ENCODE data around the gene TNFRSF8. TPM values are rescaled to one million over a fixed set of nuclear protein-coding genes. Genes with fewer than 3 reads are reported as not detected.
A peak's percentile ranks its signal among the peaks of the same experiment; 100 is the strongest.
"Not testable (repeated sequence)": the region's sequence is repeated elsewhere in the genome, so short reads cannot be mapped to it uniquely, and the experiment has no call there.

TNFRSF8 gene
- total RNA-seq, 1 experiment from 2014 or later = 20.8 TPM

DNA sequence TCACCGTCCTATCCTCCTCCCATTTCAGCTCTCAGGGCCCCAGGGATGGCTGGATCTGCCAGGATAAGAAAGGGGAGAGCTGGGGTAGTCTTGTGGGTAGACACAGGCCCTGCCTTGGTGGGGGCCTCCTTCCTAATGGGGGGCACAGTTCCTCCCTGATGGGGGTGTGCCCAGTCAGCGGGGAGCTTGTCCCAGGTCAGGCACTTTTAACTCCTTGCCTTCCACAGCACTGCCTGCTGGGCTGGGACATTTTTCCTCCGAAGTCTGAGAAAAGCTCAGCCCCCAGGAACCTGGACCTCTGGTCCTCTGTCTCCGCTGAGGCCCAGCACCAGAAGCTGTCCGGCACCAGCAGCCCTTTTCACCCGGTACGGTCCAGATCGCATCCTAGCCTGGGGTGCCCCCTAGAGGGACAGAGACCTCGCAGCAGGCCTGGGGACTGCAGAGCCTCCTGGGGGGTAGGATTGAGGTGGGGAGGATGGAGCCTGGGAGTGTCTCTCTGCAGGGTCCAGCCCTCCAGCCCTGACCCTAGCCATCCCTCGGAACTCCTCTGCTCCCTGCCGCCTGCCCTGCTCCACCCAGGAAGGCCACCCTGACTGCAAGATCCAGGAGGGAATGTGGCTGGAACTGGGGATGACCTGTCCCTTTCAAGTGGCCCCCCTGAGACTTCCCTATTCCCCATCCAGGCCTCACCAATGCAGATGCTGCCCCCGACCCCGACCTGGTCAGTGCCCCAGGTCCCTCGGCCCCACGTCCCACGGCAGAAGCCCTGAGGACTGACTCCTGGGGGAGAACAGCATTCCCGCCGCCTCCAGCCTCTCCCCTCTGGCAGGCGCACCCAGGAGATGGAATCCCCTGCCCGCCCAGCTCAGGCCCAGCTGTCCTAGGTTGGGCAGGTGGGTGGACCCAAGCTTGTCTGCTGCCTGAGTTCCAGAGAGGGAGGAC, 31.8 kb upstream of the TNFRSF8 start:
- Mint-ChIP-seq H3K4me1 (no peaks in the 10 kb centered on the region), H3K36me3 (peaks cover 18% of the 10 kb centered on the region), H3K4me3 (no peak overlapping the region), H3K27me3 (ENCODE audit: low read depth) (no peaks in the 10 kb centered on the region), H3K27ac (no peak overlapping the region), H3K9me3 (no peaks in the 10 kb centered on the region)
- POLR2A ChIA-PET = interaction anchor here (0.7 to 1.1 kb wide), 3 partner anchors 10 to 46 kb away, joined by 4 to 6 read pairs (median 6); partner anchors contain the start of gene MIIP
- CTCF ChIA-PET = interaction anchor here (0.9 to 2.7 kb wide), 15 partner anchors 9 to 192 kb away, joined by 3 to 20 read pairs (median 5); partner anchors contain the start of genes MFN2, MIIP and TNFRSF8
- peak; percentile 72 for DNase-seq (ENCODE audit: low spot score)
- TF ChIP-seq ZNF423 (CRISPR knock-in tag; IDR thresholded peaks at IDR 0.05) = no peak
- no peak for TF ChIP-seq ZNF219 (CRISPR knock-in tag; IDR thresholded peaks at IDR 0.05; ENCODE audit: borderline replicate concordance)
- TF ChIP-seq, protein P1, sequence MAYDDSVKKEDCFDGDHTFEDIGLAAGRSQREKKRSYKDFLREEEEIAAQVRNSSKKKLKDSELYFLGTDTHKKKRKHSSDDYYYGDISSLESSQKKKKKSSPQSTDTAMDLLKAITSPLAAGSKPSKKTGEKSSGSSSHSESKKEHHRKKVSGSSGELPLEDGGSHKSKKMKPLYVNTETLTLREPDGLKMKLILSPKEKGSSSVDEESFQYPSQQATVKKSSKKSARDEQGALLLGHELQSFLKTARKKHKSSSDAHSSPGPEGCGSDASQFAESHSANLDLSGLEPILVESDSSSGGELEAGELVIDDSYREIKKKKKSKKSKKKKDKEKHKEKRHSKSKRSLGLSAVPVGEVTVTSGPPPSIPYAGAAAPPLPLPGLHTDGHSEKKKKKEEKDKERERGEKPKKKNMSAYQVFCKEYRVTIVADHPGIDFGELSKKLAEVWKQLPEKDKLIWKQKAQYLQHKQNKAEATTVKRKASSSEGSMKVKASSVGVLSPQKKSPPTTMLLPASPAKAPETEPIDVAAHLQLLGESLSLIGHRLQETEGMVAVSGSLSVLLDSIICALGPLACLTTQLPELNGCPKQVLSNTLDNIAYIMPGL (CRISPR knock-in tag; IDR thresholded peaks at IDR 0.05) = no peak
- TF ChIP-seq, protein P2, sequence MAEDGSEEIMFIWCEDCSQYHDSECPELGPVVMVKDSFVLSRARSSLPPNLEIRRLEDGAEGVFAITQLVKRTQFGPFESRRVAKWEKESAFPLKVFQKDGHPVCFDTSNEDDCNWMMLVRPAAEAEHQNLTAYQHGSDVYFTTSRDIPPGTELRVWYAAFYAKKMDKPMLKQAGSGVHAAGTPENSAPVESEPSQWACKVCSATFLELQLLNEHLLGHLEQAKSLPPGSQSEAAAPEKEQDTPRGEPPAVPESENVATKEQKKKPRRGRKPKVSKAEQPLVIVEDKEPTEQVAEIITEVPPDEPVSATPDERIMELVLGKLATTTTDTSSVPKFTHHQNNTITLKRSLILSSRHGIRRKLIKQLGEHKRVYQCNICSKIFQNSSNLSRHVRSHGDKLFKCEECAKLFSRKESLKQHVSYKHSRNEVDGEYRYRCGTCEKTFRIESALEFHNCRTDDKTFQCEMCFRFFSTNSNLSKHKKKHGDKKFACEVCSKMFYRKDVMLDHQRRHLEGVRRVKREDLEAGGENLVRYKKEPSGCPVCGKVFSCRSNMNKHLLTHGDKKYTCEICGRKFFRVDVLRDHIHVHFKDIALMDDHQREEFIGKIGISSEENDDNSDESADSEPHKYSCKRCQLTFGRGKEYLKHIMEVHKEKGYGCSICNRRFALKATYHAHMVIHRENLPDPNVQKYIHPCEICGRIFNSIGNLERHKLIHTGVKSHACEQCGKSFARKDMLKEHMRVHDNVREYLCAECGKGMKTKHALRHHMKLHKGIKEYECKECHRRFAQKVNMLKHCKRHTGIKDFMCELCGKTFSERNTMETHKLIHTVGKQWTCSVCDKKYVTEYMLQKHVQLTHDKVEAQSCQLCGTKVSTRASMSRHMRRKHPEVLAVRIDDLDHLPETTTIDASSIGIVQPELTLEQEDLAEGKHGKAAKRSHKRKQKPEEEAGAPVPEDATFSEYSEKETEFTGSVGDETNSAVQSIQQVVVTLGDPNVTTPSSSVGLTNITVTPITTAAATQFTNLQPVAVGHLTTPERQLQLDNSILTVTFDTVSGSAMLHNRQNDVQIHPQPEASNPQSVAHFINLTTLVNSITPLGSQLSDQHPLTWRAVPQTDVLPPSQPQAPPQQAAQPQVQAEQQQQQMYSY (CRISPR knock-in tag; IDR thresholded peaks at IDR 0.05) = no peak
- TF ChIP-seq, protein P3, sequence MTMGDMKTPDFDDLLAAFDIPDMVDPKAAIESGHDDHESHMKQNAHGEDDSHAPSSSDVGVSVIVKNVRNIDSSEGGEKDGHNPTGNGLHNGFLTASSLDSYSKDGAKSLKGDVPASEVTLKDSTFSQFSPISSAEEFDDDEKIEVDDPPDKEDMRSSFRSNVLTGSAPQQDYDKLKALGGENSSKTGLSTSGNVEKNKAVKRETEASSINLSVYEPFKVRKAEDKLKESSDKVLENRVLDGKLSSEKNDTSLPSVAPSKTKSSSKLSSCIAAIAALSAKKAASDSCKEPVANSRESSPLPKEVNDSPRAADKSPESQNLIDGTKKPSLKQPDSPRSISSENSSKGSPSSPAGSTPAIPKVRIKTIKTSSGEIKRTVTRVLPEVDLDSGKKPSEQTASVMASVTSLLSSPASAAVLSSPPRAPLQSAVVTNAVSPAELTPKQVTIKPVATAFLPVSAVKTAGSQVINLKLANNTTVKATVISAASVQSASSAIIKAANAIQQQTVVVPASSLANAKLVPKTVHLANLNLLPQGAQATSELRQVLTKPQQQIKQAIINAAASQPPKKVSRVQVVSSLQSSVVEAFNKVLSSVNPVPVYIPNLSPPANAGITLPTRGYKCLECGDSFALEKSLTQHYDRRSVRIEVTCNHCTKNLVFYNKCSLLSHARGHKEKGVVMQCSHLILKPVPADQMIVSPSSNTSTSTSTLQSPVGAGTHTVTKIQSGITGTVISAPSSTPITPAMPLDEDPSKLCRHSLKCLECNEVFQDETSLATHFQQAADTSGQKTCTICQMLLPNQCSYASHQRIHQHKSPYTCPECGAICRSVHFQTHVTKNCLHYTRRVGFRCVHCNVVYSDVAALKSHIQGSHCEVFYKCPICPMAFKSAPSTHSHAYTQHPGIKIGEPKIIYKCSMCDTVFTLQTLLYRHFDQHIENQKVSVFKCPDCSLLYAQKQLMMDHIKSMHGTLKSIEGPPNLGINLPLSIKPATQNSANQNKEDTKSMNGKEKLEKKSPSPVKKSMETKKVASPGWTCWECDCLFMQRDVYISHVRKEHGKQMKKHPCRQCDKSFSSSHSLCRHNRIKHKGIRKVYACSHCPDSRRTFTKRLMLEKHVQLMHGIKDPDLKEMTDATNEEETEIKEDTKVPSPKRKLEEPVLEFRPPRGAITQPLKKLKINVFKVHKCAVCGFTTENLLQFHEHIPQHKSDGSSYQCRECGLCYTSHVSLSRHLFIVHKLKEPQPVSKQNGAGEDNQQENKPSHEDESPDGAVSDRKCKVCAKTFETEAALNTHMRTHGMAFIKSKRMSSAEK (CRISPR knock-in tag; IDR thresholded peaks at IDR 0.05; ENCODE audit: borderline replicate concordance) = no peak
- TF ChIP-seq SMAD3 (CRISPR knock-in tag; IDR thresholded peaks at IDR 0.05; ENCODE audit: borderline replicate concordance) = no peak
- peak; percentile 84 for ATAC-seq

DNA sequence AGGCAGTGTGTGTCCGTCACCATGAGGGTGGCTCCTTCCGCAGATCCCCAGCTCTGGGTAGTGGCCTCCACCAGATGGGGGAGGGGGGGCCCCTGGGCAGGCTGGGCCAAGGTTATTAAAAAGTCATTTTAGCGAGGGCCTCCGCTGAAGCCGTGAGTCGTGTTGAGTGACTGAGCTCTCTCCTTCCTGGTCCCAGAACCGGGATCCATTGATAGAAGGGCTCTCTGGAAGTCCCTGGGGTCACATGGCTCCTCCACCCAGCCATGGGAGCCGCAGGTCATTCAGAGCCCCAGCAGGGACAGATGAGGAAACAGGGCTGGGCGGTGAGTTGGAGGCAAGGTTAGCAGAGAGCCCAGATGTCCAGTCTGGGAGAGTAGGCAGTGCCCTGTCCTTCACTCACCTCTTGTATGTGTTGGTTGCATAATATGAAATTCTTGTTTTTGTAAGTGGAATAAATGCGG, 30.9 kb upstream of the TNFRSF8 start:
- Mint-ChIP-seq H3K36me3 (peaks cover 10% of the 10 kb centered on the region), H3K4me3 (no peak overlapping the region), H3K27ac (no peak overlapping the region), H3K27me3 (ENCODE audit: low read depth) (no peaks in the 10 kb centered on the region), H3K4me1 (no peaks in the 10 kb centered on the region), H3K9me3 (no peaks in the 10 kb centered on the region)
- ATAC-seq = no peak
- no peak for DNase-seq (ENCODE audit: low spot score)
- POLR2A ChIA-PET = no interaction called here
- TF ChIP-seq FOXP1 (CRISPR knock-in tag; IDR thresholded peaks at IDR 0.05; ENCODE audit: borderline replicate concordance) (no peak), CREB1 (CRISPR knock-in tag; IDR thresholded peaks at IDR 0.05) (no peak), ZNF671 (CRISPR knock-in tag; IDR thresholded peaks at IDR 0.05) (no peak), MXD4 (CRISPR knock-in tag; IDR thresholded peaks at IDR 0.05; ENCODE audit: borderline replicate concordance) (no peak)
- TF ChIP-seq, protein P1 (CRISPR knock-in tag; IDR thresholded peaks at IDR 0.05) = no peak
- CTCF ChIA-PET = interaction anchor here (0.5 to 2.7 kb wide), 9 partner anchors 13 to 193 kb away, joined by 3 to 20 read pairs (median 7); partner anchors contain the start of gene MIIP

DNA sequence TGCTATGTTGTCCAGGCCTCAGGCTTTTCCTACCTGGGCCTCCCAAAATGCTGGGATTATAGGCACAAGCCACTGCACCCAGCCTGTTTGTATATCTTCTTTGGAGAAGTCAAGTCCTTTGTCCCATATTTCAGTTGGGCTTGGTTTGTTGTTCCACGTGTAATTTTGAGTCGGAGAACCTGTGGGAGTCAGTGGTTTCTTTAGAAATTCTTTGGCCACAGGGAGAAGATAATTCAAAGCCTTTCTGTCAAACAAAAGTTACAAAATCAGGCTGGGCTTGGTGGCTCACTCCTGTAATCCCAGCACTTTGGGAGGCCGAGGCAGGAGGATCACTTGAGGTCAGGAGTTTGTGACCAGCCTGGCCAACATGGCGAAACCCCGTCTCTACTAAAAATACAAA, 29.7 kb upstream of the TNFRSF8 start:
- H3K4me3 Mint-ChIP-seq; DNase-seq (ENCODE audit: low spot score); H3K27ac Mint-ChIP-seq; ATAC-seq; H3K36me3 Mint-ChIP-seq; H3K27me3 Mint-ChIP-seq (ENCODE audit: low read depth); POLR2A ChIA-PET; H3K9me3 Mint-ChIP-seq; H3K4me1 Mint-ChIP-seq: not testable (repeated sequence)
- CTCF ChIA-PET = interaction anchor here (1.2 to 2.7 kb wide), 2 partner anchors 12 to 14 kb away, joined by 3 to 17 read pairs; partner anchors contain the start of gene MIIP
